Esophagus mucosa (tissue), 1 donor: ENCODE data around the gene VDR. TPM values are rescaled to one million over a fixed set of nuclear protein-coding genes. Genes with fewer than 3 reads are reported as not detected.

Experiments used
- ATAC-seq: fragments of 200-7000 bp; cut with Tn5 transposase; one replicate; pipeline ENCODE4 v1.9.1; 2020
- total RNA-seq: library from RNA; stranded (reverse); gene quantifications from one replicate; pipeline ENCODE4 v1.2.4, GENCODE V29; 2023
- donor health status: DM: yes; HTN: yes; CAD: no.

The VDR gene
- total RNA-seq, 1 donor from 2014 or later = 18.0 TPM

DNA sequence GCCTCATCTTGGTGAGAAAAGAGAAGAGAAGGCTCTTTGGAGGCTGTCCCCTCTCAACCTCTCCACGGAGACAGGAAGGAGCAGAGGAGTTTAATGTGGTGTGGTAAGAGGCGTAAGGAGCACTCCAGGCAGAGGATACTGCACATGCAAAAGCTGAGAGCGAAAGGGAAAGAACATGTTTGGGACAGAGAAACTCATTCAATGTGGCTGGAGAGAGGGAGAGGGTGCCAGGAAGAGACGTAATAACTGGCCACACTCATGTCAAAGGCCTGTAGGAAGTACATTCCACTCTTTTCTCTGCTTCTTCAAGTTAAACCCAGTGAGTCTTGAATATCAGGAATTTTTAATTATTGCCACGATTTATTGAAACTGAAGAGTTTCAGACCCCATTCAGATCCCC, 12.0 kb downstream of the VDR start:
- ATAC-seq = no peak

DNA sequence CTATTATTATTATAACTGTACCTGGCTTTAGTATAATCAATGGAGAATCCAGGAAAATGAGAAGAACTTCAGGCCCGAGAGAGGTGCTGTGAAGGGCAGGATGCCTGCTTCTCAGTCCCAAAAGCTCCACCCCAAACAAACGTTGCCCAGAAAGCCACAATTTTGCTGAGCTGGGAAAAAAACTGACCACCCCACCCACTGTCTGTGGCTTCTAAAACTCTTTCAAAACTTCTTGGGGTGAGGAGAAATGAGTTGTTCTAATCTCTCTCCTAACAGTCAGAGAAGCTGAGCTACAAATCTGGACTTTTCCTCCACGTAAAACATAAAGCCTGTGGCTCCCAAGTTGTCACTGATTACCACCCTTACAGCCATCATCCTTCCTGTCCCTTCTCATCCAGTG, 13.4 kb downstream of the VDR start:
- no peak for ATAC-seq

DNA sequence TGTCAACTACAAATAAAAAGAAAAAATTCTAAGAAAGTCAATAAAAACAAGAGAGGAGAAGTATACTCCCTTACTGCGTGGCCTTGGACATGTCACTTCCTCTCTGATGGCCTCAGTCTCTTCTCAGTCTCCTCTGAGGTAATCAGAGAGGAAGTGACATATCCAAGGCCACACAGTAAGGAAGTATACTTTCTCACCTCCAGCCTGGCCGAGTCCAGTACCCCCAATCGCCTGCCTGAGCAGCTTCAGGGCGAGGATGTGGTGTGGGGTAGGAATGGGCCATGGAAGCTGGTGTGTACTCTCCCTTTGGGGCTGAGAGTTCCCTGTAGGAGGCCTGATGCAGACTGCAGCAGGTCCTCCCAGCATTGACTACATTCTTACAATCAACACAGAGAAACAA, 15.8 kb downstream of the VDR start:
- ATAC-seq = peak; percentile 35

DNA sequence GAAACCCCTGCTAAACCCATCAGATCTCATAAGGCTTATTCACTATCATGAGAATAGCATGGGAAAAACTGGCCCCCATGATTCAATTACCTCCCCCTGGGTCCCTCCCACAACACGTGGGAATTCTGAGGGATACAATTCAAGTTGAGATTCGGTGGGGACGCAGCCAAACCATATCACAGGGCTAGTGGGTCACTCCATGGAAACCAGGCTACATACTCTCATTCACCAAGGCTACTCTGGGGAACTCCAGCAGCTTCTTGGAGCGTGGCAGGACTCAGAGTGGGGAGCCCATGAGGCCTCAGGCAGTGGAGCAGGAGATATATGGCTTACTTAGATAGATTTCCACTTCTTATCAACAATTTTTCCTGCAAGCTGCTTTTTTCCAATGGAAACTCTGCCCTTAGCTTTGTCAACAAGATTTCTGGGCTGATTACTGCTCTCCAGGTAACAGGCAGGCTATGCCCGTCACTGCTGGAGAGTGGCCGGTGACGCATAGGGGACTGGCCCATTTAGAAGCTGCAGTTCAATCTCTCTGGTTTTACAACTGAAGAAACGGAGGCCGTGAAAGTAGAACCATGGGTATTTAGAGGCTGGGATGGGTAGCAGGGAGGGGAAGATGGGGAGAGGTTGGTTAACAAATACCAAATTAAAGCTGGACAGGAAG, 16.5 kb downstream of the VDR start:
- ATAC-seq = no peak

DNA sequence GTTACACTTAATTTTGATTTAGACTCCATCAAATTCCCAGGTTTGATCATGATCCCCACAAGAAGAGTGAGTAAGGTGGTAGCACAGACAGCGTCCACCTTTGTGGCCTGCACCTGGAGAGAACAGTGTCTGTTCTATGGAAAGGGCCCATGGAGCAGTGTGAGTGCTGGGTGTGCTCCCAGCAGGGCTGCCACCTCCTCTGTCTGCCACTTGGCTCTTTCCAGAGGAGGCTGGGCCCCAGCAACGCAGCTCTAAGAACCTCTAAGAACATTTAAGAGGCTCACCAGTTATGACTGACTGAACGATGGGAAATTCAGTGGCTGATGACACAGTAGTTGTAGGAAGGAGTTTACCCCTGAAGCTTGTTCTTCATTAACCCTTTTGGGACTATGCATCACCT, 17.3 kb downstream of the VDR start:
- ATAC-seq = no peak

DNA sequence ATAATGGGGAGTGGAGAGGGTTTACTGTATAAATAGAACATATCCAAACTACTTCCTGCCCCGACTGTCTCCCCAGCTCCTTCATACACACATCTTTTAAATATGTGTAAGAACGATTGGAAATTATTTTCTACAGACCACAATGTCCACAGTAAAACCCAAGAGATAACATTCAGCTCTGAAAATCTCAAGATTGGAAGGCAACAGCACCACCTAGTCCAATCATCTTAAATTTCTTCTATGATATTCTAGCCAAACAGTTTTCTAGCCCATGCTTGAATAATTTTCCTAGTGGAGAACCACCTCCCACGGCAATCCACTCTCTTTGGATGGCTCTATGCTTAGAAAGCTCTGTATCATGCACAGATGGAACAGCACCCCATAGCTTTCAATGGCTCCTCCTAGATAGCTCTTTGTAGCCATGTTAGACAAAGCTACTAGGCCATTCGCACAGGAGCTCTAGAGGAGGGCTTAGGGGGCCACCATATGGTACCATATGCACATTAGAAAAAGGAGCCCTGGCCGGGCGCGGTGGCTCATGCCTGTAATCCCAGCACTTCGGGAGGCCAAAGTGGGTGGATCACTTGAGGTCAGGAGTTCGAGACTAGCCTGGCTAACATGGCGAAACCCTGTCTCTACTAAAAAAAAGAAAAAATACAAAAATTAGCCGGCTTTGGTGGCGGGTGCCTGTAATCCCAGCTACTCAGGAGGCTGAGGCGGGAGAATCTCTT, 18.1 kb downstream of the VDR start:
- ATAC-seq = no peak

DNA sequence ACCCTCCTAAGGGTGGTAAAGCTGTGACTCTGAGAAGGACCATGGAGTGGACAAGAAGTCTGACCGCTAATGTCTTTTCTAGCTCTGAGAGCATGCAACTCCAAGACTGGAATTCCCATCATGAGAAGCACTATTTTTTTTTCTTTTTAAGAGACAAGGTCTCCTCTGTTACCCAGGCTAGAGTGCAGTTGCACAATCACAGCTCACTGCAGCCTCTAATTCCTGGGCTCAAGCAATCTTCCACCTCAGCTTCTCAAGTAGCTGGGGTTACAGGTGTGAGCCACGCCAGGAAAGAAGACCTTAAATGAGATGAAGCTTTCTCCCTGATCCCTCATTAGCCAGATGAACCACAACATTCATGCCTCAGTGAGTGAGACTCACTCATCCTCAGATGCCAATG, 19.2 kb downstream of the VDR start:
- ATAC-seq = no peak

DNA sequence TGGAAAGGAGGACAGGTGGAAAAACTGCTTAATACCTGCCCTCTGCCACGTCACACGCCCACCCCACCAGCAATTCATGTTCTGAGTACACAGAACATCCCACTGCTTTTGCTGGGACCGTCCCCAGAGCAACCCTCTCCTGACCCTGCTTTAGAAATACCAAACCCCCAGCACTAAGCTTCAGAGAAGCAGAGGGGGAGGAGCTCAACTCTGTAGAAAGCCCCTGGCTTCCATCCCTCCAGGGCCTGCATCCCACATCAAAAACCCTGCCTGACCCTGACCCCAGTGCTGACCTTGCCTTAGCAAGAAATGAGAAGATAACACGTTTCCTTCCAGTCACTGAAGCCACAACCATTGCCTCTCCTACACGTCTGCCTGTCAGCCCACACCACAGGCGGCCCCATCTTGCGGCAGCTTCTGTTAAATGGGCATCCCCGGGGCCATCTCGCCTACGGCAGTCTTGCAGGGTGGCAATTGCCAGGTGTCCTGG, 19.7 kb downstream of the VDR start:
- ATAC-seq = no peak

DNA sequence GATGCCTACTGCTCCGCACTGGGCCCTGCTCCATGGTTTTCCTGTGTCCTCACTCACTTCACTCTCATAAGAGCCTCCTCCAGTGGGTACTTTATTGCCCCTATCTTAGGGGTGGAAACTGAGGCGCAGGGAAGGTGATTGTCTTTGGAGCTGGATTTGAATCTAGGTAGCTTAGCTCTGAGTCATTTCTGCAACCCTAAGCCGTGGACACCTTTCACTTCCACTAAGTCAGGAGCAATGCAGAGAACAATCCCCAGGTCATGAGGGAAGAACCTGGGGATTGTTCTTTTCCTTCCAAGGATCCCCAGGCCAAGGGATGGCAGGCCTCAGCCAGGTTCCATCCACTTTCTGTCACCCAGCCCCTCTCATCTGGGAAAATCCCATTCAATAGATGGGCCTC, 20.3 kb downstream of the VDR start:
- ATAC-seq = no peak

DNA sequence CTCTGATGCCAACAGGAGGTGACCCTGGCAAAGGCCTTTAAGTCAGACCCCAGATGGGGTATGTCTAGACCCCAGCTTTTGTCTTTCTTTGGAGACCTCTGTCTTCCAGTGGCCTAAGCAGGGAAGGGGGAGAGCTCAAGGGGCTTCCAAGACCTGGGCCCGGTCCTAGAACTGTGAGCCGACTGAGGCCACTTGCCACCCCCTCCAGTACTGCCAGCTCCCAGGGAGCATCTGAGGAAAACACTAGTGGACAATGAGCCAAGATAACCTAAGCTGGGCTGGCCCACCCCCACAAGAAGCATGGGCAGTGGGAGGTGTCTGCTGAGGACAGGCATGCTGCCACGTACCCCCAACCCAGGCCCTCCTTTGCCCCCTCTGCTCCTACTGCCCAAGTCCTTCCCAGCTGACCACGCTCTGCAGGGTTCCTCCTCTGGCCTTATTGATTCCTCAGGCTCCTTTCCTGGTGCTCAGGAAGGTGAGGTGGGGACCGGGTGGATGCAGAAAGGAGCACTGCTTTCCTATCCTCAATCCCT, 21.1 kb downstream of the VDR start:
- no peak for ATAC-seq

DNA sequence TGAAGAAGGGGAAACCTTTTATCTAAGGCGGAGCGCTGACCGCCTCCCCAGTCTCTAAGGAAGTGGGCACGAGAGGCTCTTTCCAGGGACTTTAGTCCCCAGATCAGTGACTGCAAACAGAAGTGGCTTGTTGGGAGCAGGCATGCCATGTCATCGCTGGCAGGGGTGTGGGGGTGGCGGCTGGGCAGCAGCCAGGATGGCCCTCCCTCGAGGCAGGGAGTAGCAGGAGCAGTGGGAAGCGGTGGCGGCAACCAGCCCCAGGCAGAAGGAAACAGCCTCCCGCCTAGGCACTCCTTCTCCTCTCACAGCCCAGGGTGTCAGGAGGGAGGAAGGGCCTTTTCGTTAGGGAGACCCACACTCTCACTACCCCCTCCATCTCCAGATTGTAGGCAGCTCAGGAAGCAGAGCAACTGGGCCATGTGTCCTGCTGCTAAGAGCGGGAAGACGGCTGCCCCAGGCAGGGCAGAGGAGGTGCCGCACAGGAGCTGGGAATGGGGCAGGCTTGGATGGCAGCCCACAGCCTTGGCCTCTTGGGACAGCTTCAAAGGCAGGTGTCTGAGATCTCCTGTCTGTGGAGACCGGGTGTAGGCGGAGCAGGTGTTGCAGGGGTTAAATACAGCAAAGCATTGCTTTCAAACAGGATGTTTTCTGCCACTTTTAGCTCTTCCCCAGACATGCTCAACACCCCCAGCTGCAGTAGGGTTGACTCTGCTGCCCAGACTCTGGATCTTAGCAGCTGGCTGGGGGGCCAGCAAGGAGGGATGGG, 21.8 kb downstream of the VDR start:
- peak; percentile 34 for ATAC-seq

DNA sequence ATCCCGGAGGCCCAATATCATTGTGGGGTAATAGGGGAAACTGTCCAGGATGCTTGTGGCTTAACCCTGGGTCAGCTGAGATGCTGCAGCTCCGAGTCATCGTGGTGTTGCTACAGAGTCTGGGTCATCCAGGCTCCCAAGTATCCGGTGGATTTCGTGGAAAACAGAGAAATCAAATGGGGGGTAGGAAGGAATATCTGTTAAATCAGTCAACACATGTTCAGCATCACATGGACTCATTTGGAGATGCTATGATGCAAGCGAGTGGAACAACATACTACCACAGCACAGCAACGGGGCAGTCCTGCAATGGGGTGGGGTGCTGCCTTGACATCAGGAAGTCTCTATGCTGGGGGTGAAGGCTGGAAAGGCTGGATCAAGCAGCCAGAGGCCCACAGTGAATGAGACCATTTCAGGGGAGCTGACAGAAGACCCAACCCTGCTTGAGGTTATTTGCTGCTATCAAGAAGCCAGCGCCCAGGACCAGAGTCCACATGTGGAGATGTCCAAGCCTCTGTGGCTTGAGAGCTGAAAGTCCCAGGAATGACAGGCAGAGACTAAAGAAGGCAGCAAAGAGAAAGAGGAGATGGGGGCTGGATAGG, 22.9 kb downstream of the VDR start:
- ATAC-seq = no peak

DNA sequence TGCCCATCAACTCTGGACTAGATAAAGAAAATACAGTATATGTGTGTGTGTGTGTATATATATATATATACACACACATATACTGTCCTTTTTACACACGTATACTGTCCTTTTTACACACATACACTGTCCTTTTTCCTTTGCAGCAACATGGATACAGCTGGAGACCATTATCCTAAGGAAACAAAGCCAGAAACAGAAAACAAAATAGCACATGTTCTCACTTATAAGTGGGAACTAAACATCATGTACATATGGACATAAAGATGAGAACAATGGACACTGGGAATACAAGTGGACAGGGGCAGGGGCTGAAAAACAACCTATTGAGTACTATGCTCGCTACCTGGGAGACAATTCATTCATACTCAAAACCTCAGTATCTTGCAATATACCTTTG, 23.7 kb downstream of the VDR start:
- ATAC-seq = no peak

DNA sequence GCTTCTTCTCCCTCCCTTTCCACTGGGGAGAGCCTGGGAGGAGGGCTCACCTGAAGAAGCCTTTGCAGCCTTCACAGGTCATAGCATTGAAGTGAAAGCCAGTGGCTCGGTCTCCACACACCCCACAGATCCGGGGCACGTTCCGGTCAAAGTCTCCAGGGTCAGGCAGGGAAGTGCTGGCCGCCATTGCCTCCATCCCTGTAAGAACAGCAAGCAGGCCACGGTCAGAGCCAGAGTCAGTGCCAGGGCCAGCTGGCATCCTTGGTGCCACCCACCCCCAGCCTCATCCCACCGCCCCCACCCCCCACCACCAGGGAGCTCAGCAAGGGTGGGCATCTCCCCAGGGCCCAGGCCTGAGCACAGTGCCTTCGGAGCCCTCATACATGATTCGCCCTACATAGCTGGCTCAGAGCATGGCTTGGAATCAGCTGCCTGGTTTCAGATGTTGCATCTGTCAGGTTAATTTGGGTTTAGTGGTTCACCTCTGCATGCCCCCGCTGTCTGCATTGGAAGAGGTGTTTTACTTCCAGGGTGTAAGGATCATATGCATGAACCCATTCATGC, 25.8 kb downstream of the VDR start:
- no peak for ATAC-seq

DNA sequence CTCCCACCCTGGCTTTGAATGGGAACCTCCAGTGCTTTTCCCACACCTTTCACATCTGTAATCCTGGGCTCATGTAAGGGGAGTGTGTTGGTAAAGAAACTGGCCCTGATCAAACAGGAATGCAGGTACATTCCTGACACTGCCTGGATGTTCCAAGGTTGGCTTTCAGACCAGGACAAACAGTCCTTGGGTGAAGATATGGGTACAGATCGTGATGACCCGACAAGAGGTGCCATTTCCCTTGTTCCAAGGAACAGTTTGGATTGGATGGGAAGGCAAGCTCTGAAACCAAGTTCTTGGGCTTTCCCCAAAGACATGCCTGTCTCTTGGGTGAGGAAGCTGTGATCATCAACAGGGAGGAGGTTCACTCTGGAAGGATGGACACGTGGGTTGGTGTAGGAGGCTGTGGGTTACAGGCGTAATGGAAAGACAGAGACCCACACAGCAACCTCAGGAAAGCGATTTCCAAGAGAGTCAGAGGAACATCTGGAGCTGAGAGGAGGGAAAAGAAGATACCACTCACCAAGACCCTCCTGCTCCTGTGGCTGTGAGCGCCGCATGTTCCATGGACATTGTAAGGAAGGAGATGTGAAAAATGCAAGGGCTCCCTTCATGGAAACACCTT, 26.4 kb downstream of the VDR start:
- no peak for ATAC-seq

DNA sequence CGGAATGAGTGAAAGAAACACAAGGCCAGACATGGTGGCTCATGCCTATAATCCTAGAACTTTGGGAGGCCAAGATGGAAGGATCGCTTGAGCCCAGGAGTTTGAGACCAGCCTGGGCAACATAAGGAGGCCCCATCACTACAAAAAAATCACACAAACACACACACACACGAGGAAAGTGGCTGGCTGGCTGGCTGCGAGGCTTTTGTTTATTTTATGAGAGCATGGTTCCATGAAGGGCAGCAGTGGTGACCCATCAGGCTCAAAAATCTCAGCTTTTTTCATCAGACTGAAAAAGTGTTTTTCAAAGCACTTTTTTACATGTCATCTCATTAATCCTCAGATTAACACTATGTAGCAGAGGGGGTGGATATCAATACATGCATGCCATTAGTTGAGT, 27.7 kb downstream of the VDR start:
- ATAC-seq = no peak

DNA sequence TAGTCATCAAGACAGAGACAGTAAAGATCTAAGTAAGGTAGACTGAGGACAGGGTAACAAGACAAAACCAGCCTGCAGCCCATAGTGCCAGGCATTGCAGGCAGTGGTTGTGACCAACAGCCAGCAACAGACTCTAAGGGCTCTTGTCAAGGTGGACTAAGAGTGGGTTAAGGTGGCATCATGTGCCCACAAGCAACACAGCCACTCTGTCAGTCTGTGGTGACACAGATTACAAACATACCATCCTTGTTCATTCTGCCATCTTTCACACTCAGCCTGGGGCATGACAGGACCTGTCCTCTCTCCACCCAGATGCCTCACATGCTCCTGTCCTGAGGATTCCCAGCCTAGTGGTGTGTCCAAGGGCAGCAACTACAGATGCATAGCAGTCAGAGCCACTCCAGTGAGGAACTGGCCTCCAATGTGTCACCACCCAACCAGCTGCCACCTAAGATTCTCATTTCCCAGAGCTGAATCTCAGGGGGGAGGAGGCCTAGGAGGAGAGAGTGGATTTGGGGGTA, 28.3 kb downstream of the VDR start:
- peak; percentile 89 for ATAC-seq

DNA sequence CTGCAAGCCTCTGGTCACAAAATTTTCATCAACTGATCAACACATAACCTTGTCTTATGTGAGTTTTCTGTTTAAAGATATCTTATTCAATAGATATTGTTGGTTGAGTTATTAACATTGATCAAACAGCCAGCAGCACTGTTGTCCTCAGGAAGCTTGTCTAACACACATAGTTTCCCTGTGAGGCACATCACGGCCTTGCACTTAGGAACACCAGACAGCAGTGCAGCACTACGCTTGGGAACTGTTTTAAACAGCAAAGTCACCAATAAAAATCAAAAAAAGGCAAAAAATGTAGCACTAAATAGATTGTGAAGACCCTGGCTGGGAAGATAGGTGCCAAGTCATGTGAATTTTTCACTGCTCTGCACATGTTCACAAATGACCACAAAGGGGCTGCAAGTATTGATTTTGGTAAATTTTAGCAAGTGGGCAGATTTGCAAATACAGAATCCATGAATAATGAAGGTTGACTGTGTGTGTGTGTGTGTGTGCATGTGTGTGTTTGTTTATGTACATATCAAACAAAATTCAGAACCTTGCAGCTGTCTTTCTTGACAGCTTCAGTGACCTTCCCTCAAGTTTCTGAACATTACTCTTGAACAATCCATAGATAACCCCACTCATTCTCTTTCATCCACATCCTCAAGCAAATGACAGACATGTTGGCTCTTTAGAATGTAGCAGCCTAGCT, 28.9 kb downstream of the VDR start:
- ATAC-seq = no peak

DNA sequence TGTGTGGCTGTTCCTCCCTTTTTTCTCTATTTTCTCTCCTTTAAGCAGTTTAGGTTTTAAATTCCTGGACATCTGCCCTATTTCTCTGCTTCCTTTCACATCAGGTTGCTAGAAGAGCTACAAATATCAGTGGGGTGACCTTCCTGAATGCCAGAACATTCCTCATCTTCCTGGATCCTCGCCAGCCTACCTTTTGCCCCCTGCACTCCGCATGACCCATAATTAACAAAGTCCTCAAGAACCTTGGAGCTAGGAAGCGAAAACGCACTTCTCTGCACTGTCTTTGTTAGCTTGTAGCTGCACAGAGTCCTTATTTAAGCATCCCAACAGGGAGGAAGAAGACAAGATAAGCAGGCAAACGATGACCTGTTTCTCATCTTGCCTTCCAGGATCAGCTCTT, 30.5 kb downstream of the VDR start:
- ATAC-seq = no peak

DNA sequence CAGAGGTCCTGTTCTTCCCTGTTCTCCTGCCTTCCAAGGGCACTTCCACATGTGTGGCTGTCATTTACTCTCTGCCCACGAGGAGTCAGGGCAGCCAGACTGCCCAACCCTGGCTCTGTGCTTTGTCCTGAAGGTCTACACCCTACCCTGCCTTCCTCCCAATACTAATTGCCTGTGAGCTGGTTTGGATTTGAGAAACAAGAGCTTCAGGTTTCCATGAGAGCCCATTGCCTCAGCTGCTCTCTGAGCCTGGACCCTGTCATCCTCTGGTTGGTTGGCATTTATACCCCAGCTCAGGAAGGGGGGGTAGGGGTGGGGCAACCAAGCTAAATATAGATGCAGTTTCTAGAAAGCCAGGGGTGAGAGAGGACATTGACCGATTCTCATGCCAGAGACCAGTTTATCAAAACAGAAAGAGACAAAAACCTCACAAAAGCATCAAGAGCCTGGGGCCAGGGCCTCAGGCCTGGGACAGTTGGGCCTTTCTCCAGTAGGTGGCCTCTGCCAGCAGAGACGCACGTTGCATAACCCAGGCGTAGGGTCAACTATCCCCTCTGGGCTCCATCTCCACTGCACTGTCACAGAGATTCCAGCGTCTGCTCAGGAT, 34.5 kb downstream of the VDR start:
- peak; percentile 83 for ATAC-seq

DNA sequence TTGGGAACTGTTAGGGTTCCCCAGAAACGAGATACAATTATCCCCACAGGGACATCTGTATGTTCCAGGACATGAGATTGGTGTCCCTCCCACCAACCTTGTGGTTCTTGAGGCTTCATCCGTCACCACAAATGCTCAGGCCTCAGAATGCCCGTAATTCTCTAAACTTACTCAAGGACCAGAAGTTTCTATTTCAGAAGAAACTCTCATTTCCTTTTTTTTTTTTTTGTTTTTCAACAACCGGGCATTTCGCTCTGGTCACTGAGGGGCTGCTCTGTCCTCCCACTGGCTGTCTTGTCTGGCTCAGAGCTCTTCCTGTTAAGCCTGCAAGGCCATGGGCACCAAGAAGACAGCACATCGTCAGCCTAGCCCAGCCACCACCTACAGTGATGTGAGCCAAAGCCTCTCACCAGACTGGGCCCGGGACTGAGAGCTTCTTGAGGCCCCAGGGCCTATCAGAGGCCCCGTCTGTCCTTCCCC, 36.2 kb downstream of the VDR start:
- no peak for ATAC-seq
